Tibial nerve (tissue), 3 donors: ENCODE measurements around the gene EPS8.

ENCODE experiments used
- CTCF ChIP-seq, 5 experiments: fragments of 200-600 bp in 3 of 5; fragments of 450-650 bp in 2 of 5; sonication (generic) in 3 of 5; IDR thresholded peaks; one replicate each; pipeline ENCODE4 v1.5.1; 2016 to 2019; ENCODE audit warnings: antibody characterized with exemption in 5 of 5, mild to moderate bottlenecking in 3 of 5, moderate library complexity in 2 of 5
- POLR2A ChIP-seq, 2 donors: fragments of 450-650 bp; IDR thresholded peaks; one replicate each; pipeline ENCODE4 v1.6.1; 2017; ENCODE audit warnings: antibody characterized with exemption in 2 of 2, mild to moderate bottlenecking in 2 of 2, moderate library complexity in 2 of 2

GRCh38 chr12:15808250-15808649 lies 19.1 kb upstream of the EPS8 start:
- TF ChIP-seq CTCF (IDR thresholded peaks at IDR 0.05) (no peak), POLR2A (IDR thresholded peaks at IDR 0.05) (no peak)
